Endothelial cell of umbilical vein (primary cell): ENCODE data around the gene SOHLH1. TPM values are rescaled to one million over a fixed set of nuclear protein-coding genes. Genes with fewer than 3 reads are reported as not detected.

Source experiments
- BruUV-seq: library from RNA; stranded (reverse); fragments of 400-500 nt; replicated peaks from 2 replicates; lab custom pipeline; 2021; lab: Mats Ljungman, UMichigan
- CTCF ChIA-PET: fragments of 300-600, 350-600 bp; sonication (Branson Sonifier 250); formaldehyde crosslinking; loops from one replicate; lab custom pipeline; 2021; ENCODE audit warnings: antibody characterized with exemption, inconsistent platforms; lab: Charles Lee
- POLR2A ChIA-PET: fragments of 300-600, 350-600 bp; sonication (Branson Sonifier 250); formaldehyde crosslinking; loops from one replicate; lab custom pipeline; 2021; ENCODE audit warnings: antibody characterized with exemption, inconsistent platforms; lab: Charles Lee
- DNase-seq: peaks from one replicate; pipeline ENCODE4 v3.0.0-alpha.2; 2011; ENCODE audit warnings: low read depth, low spot score
- FAIRE-seq: peaks from 2 replicates; lab custom pipeline; 2011; peaks lifted over from hg19 to GRCh38; lab: Jason Lieb, UNC
- H2AFZ ChIP-seq: 2 replicates; pipeline ENCODE4 v1.6.0; 2012; ENCODE audit warnings: low read depth, low read length, control low read depth, inconsistent platforms
- H3K27ac ChIP-seq: 2 replicates; pipeline ENCODE4 v1.5.1; 2011; ENCODE audit warnings: low read depth, mild to moderate bottlenecking, control low read depth, low read length, moderate library complexity; ENCODE audit not compliant: insufficient read depth
- H3K27me3 ChIP-seq, 2 experiments: 2 replicates each; pipeline versions ENCODE4 v1.6.0 to v1.6.1; 2011; ENCODE audit warnings: low read length in 2 of 2, mixed read lengths in 1 of 2; ENCODE audit not compliant: control insufficient read depth in 2 of 2, insufficient read depth in 2 of 2
- H3K36me3 ChIP-seq, 2 experiments: 2 replicates in 1 of 2; 3 replicates in 1 of 2; pipeline ENCODE4 v1.5.1; 2011; ENCODE audit warnings: low read length in 2 of 2, mild to moderate bottlenecking in 1 of 2, moderate library complexity in 1 of 2; ENCODE audit not compliant: control insufficient read depth in 2 of 2, insufficient read depth in 2 of 2; ENCODE audit errors: extremely low read depth in 1 of 2
- H3K4me1 ChIP-seq: 3 replicates; pipeline ENCODE4 v1.5.1; 2011; ENCODE audit warnings: mild to moderate bottlenecking, low read length; ENCODE audit not compliant: control insufficient read depth, insufficient read depth; ENCODE audit errors: extremely low read depth
- H3K4me2 ChIP-seq: 2 replicates; pipeline ENCODE4 v1.6.1; 2011; ENCODE audit warnings: low read length, control low read depth, mixed read lengths; ENCODE audit not compliant: insufficient read depth
- H3K4me3 ChIP-seq, 3 experiments: fragments of 200-600 bp in 1 of 3; sonication (generic), shearing (Covaris generic) in 1 of 3; replicated peaks in 1 of 3; 2 replicates each; pipeline ENCODE4 v1.5.1; 2011 to 2016; ENCODE audit warnings: control low read depth in 3 of 3, low read length in 3 of 3, mild to moderate bottlenecking in 2 of 3, inconsistent platforms in 1 of 3, low read depth in 1 of 3, moderate library complexity in 1 of 3; ENCODE audit not compliant: insufficient read depth in 1 of 3
- H3K79me2 ChIP-seq: 2 replicates; pipeline ENCODE4 v1.6.0; 2012; ENCODE audit warnings: low read length, inconsistent platforms; ENCODE audit not compliant: control insufficient read depth, insufficient read depth
- H3K9ac ChIP-seq: replicated peaks from 2 replicates; pipeline ENCODE3; 2011; ENCODE audit warnings: low read length, control low read depth; ENCODE audit not compliant: insufficient read depth; ENCODE audit errors: extremely low read depth
- H3K9me1 ChIP-seq: replicated peaks from 3 replicates; pipeline ENCODE4 v1.6.0; 2011; ENCODE audit warnings: mild to moderate bottlenecking, low read length; ENCODE audit not compliant: control insufficient read depth, insufficient read depth; ENCODE audit errors: extremely low read depth
- H3K9me3 ChIP-seq: replicated peaks from 2 replicates; pipeline ENCODE4 v1.5.1; 2012; ENCODE audit warnings: low read length, inconsistent platforms; ENCODE audit not compliant: control insufficient read depth, insufficient read depth
- H4K20me1 ChIP-seq: replicated peaks from 2 replicates; pipeline ENCODE3; 2011; ENCODE audit warnings: mild to moderate bottlenecking, low read length; ENCODE audit not compliant: control insufficient read depth, insufficient read depth; ENCODE audit errors: extremely low read depth
- EZH2 ChIP-seq: IDR thresholded peaks from 2 replicates; pipeline ENCODE4 v1.6.1; 2012; ENCODE audit warnings: borderline replicate concordance, low read depth, mild to moderate bottlenecking, moderate library complexity, low read length, inconsistent platforms; ENCODE audit not compliant: severe bottlenecking
- FOS ChIP-seq: IDR thresholded peaks from 2 replicates; pipeline ENCODE4 v1.6.1; 2011; ENCODE audit warnings: mild to moderate bottlenecking, low read length, moderate library complexity, borderline replicate concordance; ENCODE audit not compliant: insufficient read depth
- GATA2 ChIP-seq: IDR thresholded peaks from 2 replicates; pipeline ENCODE4 v1.7.0; 2011; ENCODE audit warnings: low read depth, mild to moderate bottlenecking, moderate library complexity, mixed read lengths, low read length; ENCODE audit not compliant: insufficient read length, insufficient read depth
- JUN ChIP-seq: IDR thresholded peaks from 2 replicates; pipeline ENCODE4 v1.6.1; 2011; ENCODE audit warnings: borderline replicate concordance, low read depth; ENCODE audit not compliant: insufficient read length, insufficient read depth
- MYC ChIP-seq: IDR thresholded peaks from one replicate; pipeline ENCODE4 v1.6.1; 2011; ENCODE audit warnings: mild to moderate bottlenecking, low read depth, low read length
- POLR2A ChIP-seq: IDR thresholded peaks from 2 replicates; pipeline ENCODE4 v1.6.1; 2012; ENCODE audit warnings: low read depth, mild to moderate bottlenecking, control low read depth, low read length
- POLR2AphosphoS5 ChIP-seq: IDR thresholded peaks from 2 replicates; pipeline ENCODE4 v1.6.1; 2012; ENCODE audit warnings: low read depth, mild to moderate bottlenecking, control low read depth, low read length, moderate library complexity; ENCODE audit not compliant: insufficient read depth
- dilution Hi-C: fragments of 300-500 bp; cut with MboI; formaldehyde crosslinking; loops from one replicate; pipeline ENCODE4 v1.15.0; 2019; ENCODE audit warnings: low sequenced_read_pairs; ENCODE audit not compliant: extremely low pct_ligation_motif_present
- intact Hi-C: fragments of 100-400 bp; cut with micrococcal nuclease; formaldehyde crosslinking; loops from one replicate; pipeline ENCODE4 v1.10.0; 2022
- polyA plus RNA-seq, 4 experiments: library from polyadenylated mRNA; depleted of rRNA in 3 of 4; stranded (reverse) in 3 of 4; unstranded in 1 of 4; fragments of >200 nt; gene quantifications; 2 replicates each; pipeline versions ENCODE4 v1.2.1 to v1.2.3, GENCODE V29; 2011 to 2012; ENCODE audit warnings: missing spikeins in 1 of 4
- total RNA-seq: library from RNA; stranded (reverse); gene quantifications from 2 replicates; pipeline ENCODE4 v1.2.3, GENCODE V29; 2021
- TF ChIP-seq, protein P1 (sequence below): IDR thresholded peaks from 2 replicates; pipeline ENCODE4 v1.6.1; 2011; ENCODE audit not compliant: insufficient read depth, insufficient read length
- TF ChIP-seq, protein P2 (sequence below), 2 donors: IDR thresholded peaks; 1 replicate in 1 of 2; 2 replicates in 1 of 2; pipeline ENCODE4 v1.5.1; 2011; ENCODE audit warnings: low read length in 2 of 2, mild to moderate bottlenecking in 2 of 2, moderate library complexity in 2 of 2, control low read depth in 1 of 2, inconsistent platforms in 1 of 2, low read depth in 1 of 2; ENCODE audit not compliant: insufficient read depth in 1 of 2; ENCODE audit errors: extremely low read depth in 1 of 2

Gene SOHLH1
- total and polyA plus RNA-seq, 2 donors (not counting 3 experiments of a cell fraction or from before 2014, with no cell fraction given): not detected

DNA sequence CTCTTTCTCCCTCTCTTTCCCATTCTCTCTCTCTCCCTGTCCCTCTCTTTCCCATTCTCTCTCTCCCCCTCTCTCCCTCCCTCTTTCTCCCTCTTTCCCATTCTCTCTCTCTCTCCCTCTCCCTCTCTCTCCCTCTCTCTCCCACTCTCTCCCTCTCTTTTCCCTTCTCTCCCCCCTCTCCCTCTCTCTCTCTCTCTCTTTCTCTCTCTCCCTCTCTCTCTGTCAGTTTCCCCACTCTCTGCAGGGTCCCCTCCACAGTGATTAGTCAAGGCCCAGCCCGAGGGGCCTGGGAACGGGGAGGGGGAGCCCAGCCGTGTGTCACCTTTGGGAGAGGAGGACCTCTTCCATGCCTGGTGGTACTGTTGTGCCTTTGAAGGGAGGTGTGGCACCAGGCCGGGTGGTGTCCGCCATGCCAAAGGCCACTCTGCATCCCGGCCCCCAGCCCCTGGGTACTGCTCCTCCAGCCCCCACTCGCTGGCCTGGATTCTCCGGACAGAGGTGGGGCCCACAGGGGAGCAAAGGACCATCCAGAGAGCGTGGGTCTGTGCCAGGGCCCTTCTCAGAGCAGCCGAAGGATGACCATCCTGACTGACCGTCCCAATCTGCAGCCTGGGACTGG, 28.1 kb upstream of the SOHLH1 start:
- H3K79me2 ChIP-seq: no peaks in the 10 kb centered on the region
- ChIA-PET CTCF (no interaction called here), POLR2A (no interaction called here)
- no peak overlapping the region for H2AFZ ChIP-seq
- H3K27ac ChIP-seq: no peak overlapping the region
- H3K36me3 ChIP-seq: no peaks in the 10 kb centered on the region
- BruUV-seq: no TSS peak
- dilution Hi-C loops: no loop called here
- H3K27me3 ChIP-seq: no peaks in the 10 kb centered on the region
- DNase-seq: no peak
- no peak overlapping the region for H3K9ac ChIP-seq
- intact Hi-C loops: no loop called here
- TF ChIP-seq POLR2AphosphoS5 (no peak), FOS (no peak), GATA2 (no peak), JUN (no peak), EZH2 (no peak), POLR2A (no peak), MYC (no peak)
- TF ChIP-seq, protein P1, sequence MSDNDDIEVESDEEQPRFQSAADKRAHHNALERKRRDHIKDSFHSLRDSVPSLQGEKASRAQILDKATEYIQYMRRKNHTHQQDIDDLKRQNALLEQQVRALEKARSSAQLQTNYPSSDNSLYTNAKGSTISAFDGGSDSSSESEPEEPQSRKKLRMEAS: no peak
- TF ChIP-seq, protein P2, sequence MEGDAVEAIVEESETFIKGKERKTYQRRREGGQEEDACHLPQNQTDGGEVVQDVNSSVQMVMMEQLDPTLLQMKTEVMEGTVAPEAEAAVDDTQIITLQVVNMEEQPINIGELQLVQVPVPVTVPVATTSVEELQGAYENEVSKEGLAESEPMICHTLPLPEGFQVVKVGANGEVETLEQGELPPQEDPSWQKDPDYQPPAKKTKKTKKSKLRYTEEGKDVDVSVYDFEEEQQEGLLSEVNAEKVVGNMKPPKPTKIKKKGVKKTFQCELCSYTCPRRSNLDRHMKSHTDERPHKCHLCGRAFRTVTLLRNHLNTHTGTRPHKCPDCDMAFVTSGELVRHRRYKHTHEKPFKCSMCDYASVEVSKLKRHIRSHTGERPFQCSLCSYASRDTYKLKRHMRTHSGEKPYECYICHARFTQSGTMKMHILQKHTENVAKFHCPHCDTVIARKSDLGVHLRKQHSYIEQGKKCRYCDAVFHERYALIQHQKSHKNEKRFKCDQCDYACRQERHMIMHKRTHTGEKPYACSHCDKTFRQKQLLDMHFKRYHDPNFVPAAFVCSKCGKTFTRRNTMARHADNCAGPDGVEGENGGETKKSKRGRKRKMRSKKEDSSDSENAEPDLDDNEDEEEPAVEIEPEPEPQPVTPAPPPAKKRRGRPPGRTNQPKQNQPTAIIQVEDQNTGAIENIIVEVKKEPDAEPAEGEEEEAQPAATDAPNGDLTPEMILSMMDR (IDR thresholded peaks at IDR 0.05; ENCODE audit: extremely low read depth in 1 of 2, insufficient read depth in 1 of 2, low read depth in 1 of 2, low read length in 2 of 2): no peak
- no peaks in the 10 kb centered on the region for H4K20me1 ChIP-seq
- no peak overlapping the region for H3K4me3 ChIP-seq
- no peak overlapping the region for H3K4me2 ChIP-seq
- no peak for FAIRE-seq
- H3K9me3 ChIP-seq: peaks cover 2% of the 10 kb centered on the region
- no peaks in the 10 kb centered on the region for H3K9me1 ChIP-seq
- peaks cover 14% of the 10 kb centered on the region for H3K4me1 ChIP-seq
